PFSK-1 (cell line): ENCODE data around the gene MLN.

Experiments used
- FOXP2 ChIP-seq: optimal IDR thresholded peaks from 2 replicates; pipeline ENCODE3; 2011; ENCODE audit warnings: borderline replicate concordance, control low read depth, inconsistent platforms; ENCODE audit not compliant: insufficient read depth; ENCODE audit errors: extremely low read length, extremely low read depth
- POLR2AphosphoS5 ChIP-seq: IDR thresholded peaks from 2 replicates; pipeline ENCODE4 v1.6.1; 2012; ENCODE audit warnings: low read depth, mild to moderate bottlenecking, control low read depth, low read length, moderate library complexity
- REST ChIP-seq, 2 experiments: IDR thresholded peaks; 2 replicates each; pipeline versions ENCODE4 v1.6.1 to v1.8.0; 2011 to 2012; ENCODE audit warnings: low read depth in 2 of 2, low read length in 2 of 2, control low read depth in 1 of 2, inconsistent platforms in 1 of 2, mild to moderate bottlenecking in 1 of 2, moderate library complexity in 1 of 2; ENCODE audit not compliant: insufficient read depth in 1 of 2
- SIN3A ChIP-seq: IDR thresholded peaks from 2 replicates; pipeline ENCODE4 v1.6.1; 2012; ENCODE audit warnings: mild to moderate bottlenecking, low read length, moderate library complexity, borderline replicate concordance; ENCODE audit not compliant: insufficient read depth
- TAF1 ChIP-seq: IDR thresholded peaks from 2 replicates; pipeline ENCODE4 v1.6.1; 2012; ENCODE audit warnings: low read length, control low read depth, borderline replicate concordance; ENCODE audit not compliant: insufficient read depth

MLN gene

GRCh38 chr6:33849500-33850075 is 45.8 kb upstream of the MLN start:
- TF ChIP-seq REST (IDR thresholded peaks at IDR 0.05; ENCODE audit: insufficient read depth in 1 of 2, low read depth in 2 of 2, low read length in 2 of 2) (no peak), POLR2AphosphoS5 (no peak), SIN3A (no peak), FOXP2 (no peak), TAF1 (no peak)

- TF ChIP-seq POLR2AphosphoS5, result no peak
- no peak for TF ChIP-seq SIN3A
- TF ChIP-seq REST (IDR thresholded peaks at IDR 0.05; ENCODE audit: insufficient read depth in 1 of 2, low read depth in 2 of 2, low read length in 2 of 2), result no peak
- TF ChIP-seq FOXP2, result no peak
- TF ChIP-seq TAF1, result no peak
Measured at GRCh38 chr6:33848484-33848883, 44.7 kb upstream of the MLN start.

- TF ChIP-seq SIN3A (no peak), POLR2AphosphoS5 (no peak), TAF1 (no peak), REST (IDR thresholded peaks at IDR 0.05; ENCODE audit: insufficient read depth in 1 of 2, low read depth in 2 of 2, low read length in 2 of 2) (no peak), FOXP2 (no peak)
Measured at GRCh38 chr6:33847867-33848266, 44.1 kb upstream of the MLN start.

- TF ChIP-seq POLR2AphosphoS5, result no peak
- TF ChIP-seq SIN3A, result no peak
- TF ChIP-seq FOXP2, result no peak
- no peak for TF ChIP-seq REST (IDR thresholded peaks at IDR 0.05; ENCODE audit: insufficient read depth in 1 of 2, low read depth in 2 of 2, low read length in 2 of 2)
- TF ChIP-seq TAF1, result no peak
Measured at GRCh38 chr6:33847078-33847477, 43.3 kb upstream of the MLN start.

GRCh38 chr6:33846226-33846625 is 42.4 kb upstream of the MLN start:
- TF ChIP-seq FOXP2, result no peak
- TF ChIP-seq TAF1, result no peak
- TF ChIP-seq SIN3A, result no peak
- TF ChIP-seq REST (IDR thresholded peaks at IDR 0.05; ENCODE audit: insufficient read depth in 1 of 2, low read depth in 2 of 2, low read length in 2 of 2), result no peak
- TF ChIP-seq POLR2AphosphoS5, result no peak
